ENCODE results near the gene CXCR2.

DNA sequence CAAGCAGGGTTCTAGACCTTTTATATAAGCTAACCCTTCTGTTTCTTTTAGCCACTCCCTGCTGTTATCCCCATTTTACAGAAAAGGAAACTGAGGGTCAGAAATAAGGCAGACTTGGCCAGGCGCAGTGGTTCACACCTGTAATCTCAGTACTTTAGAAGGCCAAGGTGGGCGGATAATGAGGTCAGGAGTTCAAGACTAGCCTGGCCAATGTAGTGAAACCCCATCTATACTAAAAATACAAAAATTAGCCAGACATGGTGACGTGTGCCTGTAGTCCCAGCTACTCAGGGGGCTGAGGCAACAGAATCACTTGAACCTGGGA lies 42.5 kb upstream of the CXCR2 start:
- TF ChIP-seq POLR2AphosphoS5 (IDR thresholded peaks at IDR 0.05) (no peak), POLR2A (IDR thresholded peaks at IDR 0.05) (no peak)
- TF ChIP-seq, protein P1, sequence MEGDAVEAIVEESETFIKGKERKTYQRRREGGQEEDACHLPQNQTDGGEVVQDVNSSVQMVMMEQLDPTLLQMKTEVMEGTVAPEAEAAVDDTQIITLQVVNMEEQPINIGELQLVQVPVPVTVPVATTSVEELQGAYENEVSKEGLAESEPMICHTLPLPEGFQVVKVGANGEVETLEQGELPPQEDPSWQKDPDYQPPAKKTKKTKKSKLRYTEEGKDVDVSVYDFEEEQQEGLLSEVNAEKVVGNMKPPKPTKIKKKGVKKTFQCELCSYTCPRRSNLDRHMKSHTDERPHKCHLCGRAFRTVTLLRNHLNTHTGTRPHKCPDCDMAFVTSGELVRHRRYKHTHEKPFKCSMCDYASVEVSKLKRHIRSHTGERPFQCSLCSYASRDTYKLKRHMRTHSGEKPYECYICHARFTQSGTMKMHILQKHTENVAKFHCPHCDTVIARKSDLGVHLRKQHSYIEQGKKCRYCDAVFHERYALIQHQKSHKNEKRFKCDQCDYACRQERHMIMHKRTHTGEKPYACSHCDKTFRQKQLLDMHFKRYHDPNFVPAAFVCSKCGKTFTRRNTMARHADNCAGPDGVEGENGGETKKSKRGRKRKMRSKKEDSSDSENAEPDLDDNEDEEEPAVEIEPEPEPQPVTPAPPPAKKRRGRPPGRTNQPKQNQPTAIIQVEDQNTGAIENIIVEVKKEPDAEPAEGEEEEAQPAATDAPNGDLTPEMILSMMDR (IDR thresholded peaks at IDR 0.05): no peak

Measured in breast epithelium (tissue), 3 donors.